Ovary (tissue), 9 donors: Measurements from ENCODE around the gene ZBTB7A. TPM values are rescaled to one million over a fixed set of nuclear protein-coding genes. Genes with fewer than 3 reads are reported as not detected.

Experiments
- DNase-seq, 5 donors: peaks; one replicate each; pipeline ENCODE4 v3.0.0-alpha.2; 2019 to 2020
- H3K27ac ChIP-seq, 2 donors: fragments of 200-600 bp; one replicate each; pipeline versions ENCODE4 v1.5.1 to v1.8.0; 2019 to 2022
- H3K27me3 ChIP-seq: fragments of 200-600 bp; one replicate; pipeline ENCODE4 v1.8.0; 2022
- H3K36me3 ChIP-seq: fragments of 200-600 bp; sonication (generic); one replicate; pipeline ENCODE4 v1.5.1; 2019
- H3K4me1 ChIP-seq: one replicate; pipeline ENCODE4 v1.8.1; 2013; ENCODE audit warnings: mild to moderate bottlenecking, moderate library complexity; ENCODE audit not compliant: insufficient read depth
- H3K4me3 ChIP-seq: fragments of 200-600 bp; sonication (generic); one replicate; pipeline ENCODE4 v1.5.1; 2017
- H3K9me3 ChIP-seq, 2 donors: fragments of 200-600 bp in 1 of 2; sonication (generic) in 1 of 2; one replicate each; pipeline versions ENCODE4 v1.5.1 to v1.8.1; 2013 to 2019; ENCODE audit warnings: mild to moderate bottlenecking in 1 of 2, moderate library complexity in 1 of 2
- CTCF ChIP-seq, 3 donors: fragments of 450-650 bp in 2 of 3; fragments of 200-600 bp in 1 of 3; IDR thresholded peaks; one replicate each; pipeline versions ENCODE4 v1.5.1 to v1.8.0; 2016 to 2022; ENCODE audit warnings: antibody characterized with exemption in 3 of 3, mild to moderate bottlenecking in 1 of 3
- EP300 ChIP-seq: sonication (generic); formaldehyde crosslinking; IDR thresholded peaks from one replicate; pipeline ENCODE4 v1.6.1; 2017; ENCODE audit warnings: antibody characterized with exemption
- POLR2A ChIP-seq: fragments of 450-650 bp; IDR thresholded peaks from one replicate; pipeline ENCODE4 v1.6.1; 2017; ENCODE audit warnings: antibody characterized with exemption, mild to moderate bottlenecking, moderate library complexity
- WGBS, 3 donors: extraction: QIAGEN DNeasy Blood & Tissue Kit in 1 of 3; methylation state at CpG; one replicate each; pipeline versions ENCODE4 v1.1.5 to v1.1.7; 2013 to 2017; 5-methylcytosine and 5-hydroxymethylcytosine counted together
- intact Hi-C, 4 donors: fragments of 100-400 bp; cut with DNase I; formaldehyde crosslinking; loops; one replicate each; pipeline versions ENCODE4 v1.11.0 to v1.15.1; 2022 to 2023
- polyA plus RNA-seq, 2 donors: library from polyadenylated mRNA; stranded (reverse); fragments of 200-250 nt in 1 of 2; fragments of 350-450 nt in 1 of 2; fragmentation: Illumina TruSeq in 1 of 2; extraction: RNeasy Lipid Tissue Mini Kit (QIAGEN cat#74804) in 1 of 2; gene quantifications; one replicate each; pipeline ENCODE4 v1.2.3, GENCODE V29; 2013 to 2014
- total RNA-seq, 7 donors: library from RNA; depleted of rRNA in 2 of 7; stranded (reverse); fragments of >200 nt in 2 of 7; fragmentation: NEBNext Ultra II Directional in 3 of 7; extraction: Animal tissue kit (Norgen Biotek cat#: 25700) in 3 of 7; gene quantifications; one replicate each; pipeline versions ENCODE4 v1.1.0 to v1.2.4, GENCODE V29; 2016 to 2023
- donor health status: DM: no; HTN: no; CAD: no; lungs with moderate emphysema.
- donor health status: DM: no; HTN: no; CAD: no.
- donor health status: Bipolar disorder and iron deficiency.
- donor health status: DM: yes; HTN: yes; CAD: no.
- donor health status: DM: no; HTN: no; CAD: no.
- donor health status: DM: yes; HTN: yes; CAD: no.

The ZBTB7A gene
- total and polyA plus RNA-seq, 9 donors: 9.1 to 56.4 (median 38.5) TPM

- no peaks in the 10 kb centered on the region for H3K27me3 ChIP-seq
- intact Hi-C loops: no loop called here
- H3K4me3 ChIP-seq: no peak overlapping the region
- no peak overlapping the region for H3K27ac ChIP-seq
- 89 to 91% (median 89%) methylated on average over 52 of the region's 52 CpGs for WGBS, 3 donors
- TF ChIP-seq EP300: no peak
- no peak for TF ChIP-seq CTCF (IDR thresholded peaks at IDR 0.05)
- no peak for TF ChIP-seq POLR2A
- H3K4me1 ChIP-seq: no peaks in the 10 kb centered on the region
- no peak for DNase-seq
- no peaks in the 10 kb centered on the region for H3K36me3 ChIP-seq
- no peaks in the 10 kb centered on the region for H3K9me3 ChIP-seq
Measured at GRCh38 chr19:4090356-4091220, 23.9 kb upstream of the ZBTB7A start.

- DNase-seq: no peak
- H3K27me3 ChIP-seq: no peaks in the 10 kb centered on the region
- H3K27ac ChIP-seq: no peak overlapping the region
- no peak overlapping the region for H3K4me3 ChIP-seq
- no peaks in the 10 kb centered on the region for H3K36me3 ChIP-seq
- TF ChIP-seq CTCF (IDR thresholded peaks at IDR 0.05) (no peak), POLR2A (no peak), EP300 (no peak)
- H3K9me3 ChIP-seq: no peaks in the 10 kb centered on the region
- 88 to 94% (median 93%) methylated on average over 22 of the region's 22 CpGs for WGBS, 3 donors
- no peaks in the 10 kb centered on the region for H3K4me1 ChIP-seq
- intact Hi-C loops: no loop called here
Measured at GRCh38 chr19:4089946-4090345, 23.2 kb upstream of the ZBTB7A start.

GRCh38 chr19:4089400-4089908 is 22.8 kb upstream of the ZBTB7A start:
- 84 to 92% (median 85%) methylated on average over 26 of the region's 26 CpGs for WGBS, 3 donors
- DNase-seq: no peak
- Histone ChIP-seq H3K4me1 (peaks cover under 1% of the 10 kb centered on the region), H3K9me3 (no peaks in the 10 kb centered on the region), H3K27ac (no peak overlapping the region), H3K27me3 (no peaks in the 10 kb centered on the region), H3K36me3 (no peaks in the 10 kb centered on the region), H3K4me3 (no peak overlapping the region)
- intact Hi-C loops: no loop called here
- TF ChIP-seq POLR2A: no peak
- no peak for TF ChIP-seq CTCF (IDR thresholded peaks at IDR 0.05)
- TF ChIP-seq EP300: no peak

- no peak for DNase-seq
- intact Hi-C loops: no loop called here
- Histone ChIP-seq H3K27ac (no peak overlapping the region), H3K9me3 (no peaks in the 10 kb centered on the region), H3K4me3 (no peak overlapping the region), H3K36me3 (no peaks in the 10 kb centered on the region), H3K27me3 (no peaks in the 10 kb centered on the region), H3K4me1 (peaks cover 3% of the 10 kb centered on the region)
- WGBS, 3 donors: 66 to 85% (median 83%) methylated on average over 2 of the region's 2 CpGs
- TF ChIP-seq EP300 (no peak), CTCF (IDR thresholded peaks at IDR 0.05) (no peak), POLR2A (no peak)
Measured at GRCh38 chr19:4088975-4089374, 22.3 kb upstream of the ZBTB7A start.
